LHCN-M2 (cell line): ENCODE data around the gene SLC7A8. TPM values are rescaled to one million over a fixed set of nuclear protein-coding genes. Genes with fewer than 3 reads are reported as not detected.

Experiments used
- DNase-seq: peaks from one replicate; pipeline ENCODE4 v3.0.0-alpha.2; 2012; ENCODE audit warnings: low read depth
- total RNA-seq: library from RNA; depleted of rRNA; stranded (reverse); fragments of >200 nt; gene quantifications from 2 replicates; pipeline ENCODE4 v1.2.3, GENCODE V29; 2014

Gene SLC7A8
- total RNA-seq, 1 experiment from 2014 or later = 2.4 TPM

- no peak for DNase-seq
Measured at GRCh38 chr14:23158779-23159178, 24.7 kb downstream of the SLC7A8 start.

GRCh38 chr14:23154964-23155587 lies 28.4 kb downstream of the SLC7A8 start:
- DNase-seq = peak; percentile 94

GRCh38 chr14:23153851-23154796 lies 29.3 kb downstream of the SLC7A8 start:
- DNase-seq = peak; percentile 62

- DNase-seq = no peak
Measured at GRCh38 chr14:23151342-23151741, 32.1 kb downstream of the SLC7A8 start.

- DNase-seq = no peak
Measured at GRCh38 chr14:23149745-23150144, 33.7 kb downstream of the SLC7A8 start.

- DNase-seq = no peak
Measured at GRCh38 chr14:23148591-23149249, 34.7 kb downstream of the SLC7A8 start.

GRCh38 chr14:23147676-23148075 lies 35.8 kb downstream of the SLC7A8 start:
- DNase-seq = peak; percentile 53

- DNase-seq = no peak
Measured at GRCh38 chr14:23146980-23147379, 36.5 kb downstream of the SLC7A8 start.

- DNase-seq = no peak
Measured at GRCh38 chr14:23146351-23146910, 37.0 kb downstream of the SLC7A8 start.

GRCh38 chr14:23145794-23146350 lies 37.6 kb downstream of the SLC7A8 start:
- peak; percentile 41 for DNase-seq

GRCh38 chr14:23143911-23144310 lies 39.5 kb downstream of the SLC7A8 start:
- no peak for DNase-seq

- no peak for DNase-seq
Measured at GRCh38 chr14:23142826-23143225, 40.6 kb downstream of the SLC7A8 start.

- DNase-seq = peak; percentile 13
Measured at GRCh38 chr14:23141706-23142444, 41.6 kb downstream of the SLC7A8 start.

- no peak for DNase-seq
Measured at GRCh38 chr14:23140371-23140770, 43.1 kb downstream of the SLC7A8 start.

- DNase-seq = no peak
Measured at GRCh38 chr14:23139874-23140273, 43.6 kb downstream of the SLC7A8 start.

- DNase-seq = no peak
Measured at GRCh38 chr14:23137813-23138535, 45.5 kb downstream of the SLC7A8 start.

GRCh38 chr14:23137192-23137812 lies 46.2 kb downstream of the SLC7A8 start:
- DNase-seq = no peak

GRCh38 chr14:23136566-23137133 lies 46.8 kb downstream of the SLC7A8 start:
- DNase-seq = no peak

GRCh38 chr14:23132970-23133369 lies 50.5 kb downstream of the SLC7A8 start:
- no peak for DNase-seq
